ENCODE measurements around the gene MAGEB18. TPM values are rescaled to one million over a fixed set of nuclear protein-coding genes. Genes with fewer than 3 reads are reported as not detected.

MAGEB18 gene
- total RNA-seq: not detected

DNA sequence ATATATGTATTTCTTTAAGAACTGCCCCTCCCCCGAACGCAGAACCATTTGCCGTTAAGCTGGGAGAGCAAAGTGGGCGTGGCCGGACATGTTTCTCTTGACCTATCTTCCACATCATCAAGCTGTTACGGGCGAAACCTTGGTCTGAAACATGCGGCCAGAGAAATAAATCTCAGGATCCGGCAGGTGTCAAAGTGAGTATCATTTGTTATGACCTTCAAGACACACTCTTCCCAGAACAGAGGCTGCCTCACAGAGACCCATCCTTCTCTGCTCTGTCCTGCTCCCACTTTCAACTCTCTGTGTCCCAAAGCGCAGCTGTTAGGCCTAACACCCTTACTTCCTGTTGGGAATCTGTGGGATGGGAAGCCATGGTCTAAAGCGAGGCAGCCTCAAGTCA is at the start of gene MAGEB18:
TSS of gene MAGEB18 (plus strand) at position 70 of the 400 bp plus-strand sequence. CDS start 643 bp downstream, outside the sequence.
- no peak within 1 kb of the TSS for H3K4me3 Mint-ChIP-seq
- DNase-seq: no peak
- CTCF ChIA-PET: no interaction called here
- no peaks in the 10 kb centered on the region for H3K36me3 Mint-ChIP-seq
- no peaks in the 10 kb centered on the region for H3K27me3 Mint-ChIP-seq
- POLR2A ChIA-PET: no interaction called here
- no peaks in the 10 kb centered on the region for H3K4me1 Mint-ChIP-seq (ENCODE audit: low read depth)
- H3K9me3 Mint-ChIP-seq: peaks cover 5% of the 10 kb centered on the region
- no peak within 1 kb of the TSS for H3K27ac Mint-ChIP-seq
- intact Hi-C loops (cut with micrococcal nuclease): no loop called here

DNA sequence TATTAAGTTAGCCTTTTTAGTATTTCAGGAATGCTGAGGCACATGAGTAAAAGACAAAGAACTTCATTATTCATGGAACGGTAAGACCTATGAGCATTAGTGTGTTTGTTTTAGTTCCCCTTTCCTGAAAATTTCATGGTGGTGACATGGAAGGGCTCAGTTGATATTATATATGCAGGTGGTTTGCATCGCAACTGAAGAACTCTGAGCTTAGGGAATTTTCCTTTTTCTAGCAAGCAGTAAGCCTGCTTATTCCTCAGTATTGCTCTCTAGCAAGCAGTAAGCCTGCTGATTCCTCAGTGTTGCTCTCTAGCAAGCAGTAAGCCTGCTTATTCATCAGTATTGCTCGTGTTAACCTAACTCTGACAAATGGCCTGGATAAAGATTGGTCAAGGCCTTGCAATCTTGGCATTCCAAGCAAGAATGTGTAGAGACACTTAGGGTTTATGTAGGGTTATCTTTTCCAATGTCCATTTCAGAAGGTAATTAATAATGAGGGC is 37.7 kb upstream of the MAGEB18 start:
- Mint-ChIP-seq H3K36me3 (no peaks in the 10 kb centered on the region), H3K27me3 (no peaks in the 10 kb centered on the region), H3K4me3 (no peak overlapping the region), H3K4me1 (ENCODE audit: low read depth) (no peaks in the 10 kb centered on the region), H3K27ac (no peak overlapping the region), H3K9me3 (no peaks in the 10 kb centered on the region)
- intact Hi-C loops (cut with micrococcal nuclease): no loop called here
- no peak for DNase-seq
- ChIA-PET CTCF (no interaction called here), POLR2A (no interaction called here)

DNA sequence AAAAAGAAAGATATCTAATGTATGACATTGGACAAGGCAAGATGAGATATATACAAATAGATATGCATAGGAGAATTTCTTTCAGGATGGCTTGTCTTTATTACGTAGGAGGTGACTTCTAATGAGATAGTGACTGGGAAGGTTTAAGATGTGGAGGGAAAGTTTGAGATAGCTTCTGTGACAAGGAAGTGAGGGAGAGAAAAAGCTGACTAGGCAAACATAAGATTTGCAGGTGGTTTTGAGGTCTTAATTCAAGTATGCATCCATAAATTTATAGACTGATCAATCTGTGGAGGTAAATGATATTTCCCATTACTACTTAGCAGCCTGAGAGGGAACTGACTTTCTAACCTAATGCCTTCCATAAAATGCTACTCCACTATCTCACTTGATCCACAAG is 29.0 kb upstream of the MAGEB18 start:
- Mint-ChIP-seq H3K36me3 (no peaks in the 10 kb centered on the region), H3K9me3 (no peaks in the 10 kb centered on the region), H3K27ac (no peak overlapping the region), H3K27me3 (no peaks in the 10 kb centered on the region), H3K4me3 (no peak overlapping the region), H3K4me1 (ENCODE audit: low read depth) (no peaks in the 10 kb centered on the region)
- DNase-seq: no peak
- POLR2A ChIA-PET: no interaction called here
- CTCF ChIA-PET: no interaction called here
- intact Hi-C loops (cut with micrococcal nuclease): no loop called here

DNA sequence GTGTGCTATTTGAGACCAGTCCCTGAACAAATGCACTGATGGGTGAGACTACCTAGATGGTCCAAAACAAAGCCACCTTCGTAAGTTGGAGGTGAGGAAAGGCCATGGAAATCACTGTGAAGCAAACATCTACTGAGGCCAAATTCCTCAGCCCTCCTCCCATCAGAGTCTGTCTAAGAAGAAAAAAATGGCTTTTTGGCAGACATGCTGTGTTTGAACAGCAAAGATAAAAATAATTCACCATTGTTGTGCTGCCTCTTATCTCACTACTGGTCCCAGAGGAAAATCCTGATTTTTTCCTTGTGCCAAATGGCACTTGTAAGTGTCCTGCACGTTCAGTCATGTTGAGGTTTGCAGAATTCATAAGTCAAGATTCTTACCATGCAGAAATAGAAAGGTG is 7.9 kb downstream of the MAGEB18 start:
- no peaks in the 10 kb centered on the region for H3K4me1 Mint-ChIP-seq (ENCODE audit: low read depth)
- H3K9me3 Mint-ChIP-seq: peaks cover 2% of the 10 kb centered on the region
- no peak overlapping the region for H3K27ac Mint-ChIP-seq
- intact Hi-C loops (cut with micrococcal nuclease): no loop called here
- DNase-seq: no peak
- no peaks in the 10 kb centered on the region for H3K36me3 Mint-ChIP-seq
- ChIA-PET POLR2A (no interaction called here), CTCF (no interaction called here)
- no peak overlapping the region for H3K4me3 Mint-ChIP-seq
- no peaks in the 10 kb centered on the region for H3K27me3 Mint-ChIP-seq

DNA sequence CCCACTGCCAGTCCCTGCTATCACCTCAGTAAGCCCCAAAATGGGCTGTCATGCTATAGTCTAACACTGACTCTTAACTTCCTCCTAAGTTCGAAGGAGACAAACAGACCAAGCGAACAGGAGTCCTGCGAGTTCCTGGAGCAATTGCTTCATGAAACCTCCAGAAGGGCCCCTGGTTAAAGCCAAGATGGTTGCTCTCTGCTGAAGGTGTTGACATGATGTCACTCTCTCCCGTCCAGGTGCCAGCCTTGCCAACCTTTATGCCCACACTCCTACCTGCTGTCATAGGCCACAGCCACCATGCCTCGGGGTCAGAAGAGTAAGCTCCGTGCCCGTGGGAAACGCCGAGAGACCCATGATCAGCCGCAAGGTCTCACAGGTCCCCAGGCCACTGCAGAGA is 22.2 kb downstream of the MAGEB18 start, which contains the start of gene MAGEB6B:
TSS of gene MAGEB6B (plus strand) at position 301 of the 400 bp plus-strand sequence. CDS start at position 301, 0 bp downstream.
- Mint-ChIP-seq H3K4me1 (ENCODE audit: low read depth) (no peaks in the 10 kb centered on the region), H3K27ac (no peak within 1 kb of the TSS), H3K27me3 (no peaks in the 10 kb centered on the region), H3K4me3 (no peak within 1 kb of the TSS), H3K9me3 (no peaks in the 10 kb centered on the region), H3K36me3 (no peaks in the 10 kb centered on the region)
- POLR2A ChIA-PET: no interaction called here
- DNase-seq: no peak
- CTCF ChIA-PET: no interaction called here
- intact Hi-C loops (cut with micrococcal nuclease): no loop called here

Other genes starting within 250 kb of the MAGEB18 start
- gene MAGEB6B, start 22.3 kb downstream of the MAGEB18 start, total RNA-seq: not detected
- not detected for gene MAGEB6, start 54.1 kb downstream of the MAGEB18 start, total RNA-seq
- gene MAGEB5, start 77.8 kb downstream of the MAGEB18 start, total RNA-seq: not detected

Data from activated CD4-positive, alpha-beta memory T cell treated with anti-CD3 and anti-CD28 coated beads for 36 hours (primary cell).